HL-60 (cell line): ENCODE results near the gene SHROOM3.

Source experiments
- CTCF ChIP-seq: IDR thresholded peaks from one replicate; pipeline ENCODE4 v1.5.1; 2011; ENCODE audit warnings: low read length, control low read depth, inconsistent platforms; ENCODE audit not compliant: insufficient read depth
- POLR2AphosphoS5 ChIP-seq: IDR thresholded peaks from 2 replicates; pipeline ENCODE4 v1.6.1; 2012; ENCODE audit warnings: low read depth
- REST ChIP-seq: IDR thresholded peaks from 2 replicates; pipeline ENCODE4 v1.6.1; 2012; ENCODE audit warnings: low read depth; ENCODE audit not compliant: insufficient replicate concordance

GRCh38 chr4:76658231-76659102 is 223.4 kb downstream of the SHROOM3 start:
- TF ChIP-seq REST (no peak), CTCF (no peak), POLR2AphosphoS5 (no peak)
